HEK293T (cell line): Measurements from ENCODE around the gene RYR1.

ENCODE experiments used
- BHLHE40 ChIP-seq: fragments of 450-650 bp; IDR thresholded peaks from 2 replicates; pipeline ENCODE4 v1.6.1; 2016; ENCODE audit warnings: mild to moderate bottlenecking, moderate library complexity, borderline replicate concordance
- SP1 ChIP-seq: fragments of 450-650 bp; IDR thresholded peaks from 2 replicates; pipeline ENCODE4 v1.6.1; 2017

GRCh38 chr19:38488096-38488495 lies 54.6 kb downstream of the RYR1 start:
- TF ChIP-seq BHLHE40 (no peak), SP1 (no peak)
